ENCODE data around the gene ZBED3. TPM values are rescaled to one million over a fixed set of nuclear protein-coding genes. Genes with fewer than 3 reads are reported as not detected.

ZBED3 gene
- total RNA-seq, 1 experiment from 2014 or later = 38.8 TPM

- TF ChIP-seq, protein P1, sequence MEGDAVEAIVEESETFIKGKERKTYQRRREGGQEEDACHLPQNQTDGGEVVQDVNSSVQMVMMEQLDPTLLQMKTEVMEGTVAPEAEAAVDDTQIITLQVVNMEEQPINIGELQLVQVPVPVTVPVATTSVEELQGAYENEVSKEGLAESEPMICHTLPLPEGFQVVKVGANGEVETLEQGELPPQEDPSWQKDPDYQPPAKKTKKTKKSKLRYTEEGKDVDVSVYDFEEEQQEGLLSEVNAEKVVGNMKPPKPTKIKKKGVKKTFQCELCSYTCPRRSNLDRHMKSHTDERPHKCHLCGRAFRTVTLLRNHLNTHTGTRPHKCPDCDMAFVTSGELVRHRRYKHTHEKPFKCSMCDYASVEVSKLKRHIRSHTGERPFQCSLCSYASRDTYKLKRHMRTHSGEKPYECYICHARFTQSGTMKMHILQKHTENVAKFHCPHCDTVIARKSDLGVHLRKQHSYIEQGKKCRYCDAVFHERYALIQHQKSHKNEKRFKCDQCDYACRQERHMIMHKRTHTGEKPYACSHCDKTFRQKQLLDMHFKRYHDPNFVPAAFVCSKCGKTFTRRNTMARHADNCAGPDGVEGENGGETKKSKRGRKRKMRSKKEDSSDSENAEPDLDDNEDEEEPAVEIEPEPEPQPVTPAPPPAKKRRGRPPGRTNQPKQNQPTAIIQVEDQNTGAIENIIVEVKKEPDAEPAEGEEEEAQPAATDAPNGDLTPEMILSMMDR (IDR thresholded peaks at IDR 0.05; ENCODE audit: insufficient read depth in 1 of 2, low read depth in 1 of 2, low read length in 1 of 2, severe bottlenecking in 1 of 2, unreplicated experiment in 1 of 2) = no peak
- no peak for DNase-seq
- 0 out of 2 replicates have a peak, but pooled peaks cover 9% of the 10 kb centered on the region for H3K4me1 ChIP-seq
- no peaks in the 10 kb centered on the region for H3K27me3 ChIP-seq (replicated peaks; ENCODE audit: control insufficient read depth, insufficient read depth, low read length)
- Mint-ChIP-seq H3K27me3 (ENCODE audit: insufficient read depth, unreplicated experiment) (no peaks in the 10 kb centered on the region), H3K9me3 (ENCODE audit: unreplicated experiment) (peaks cover 12% of the 10 kb centered on the region), H3K4me3 (ENCODE audit: unreplicated experiment) (no peak overlapping the region), H3K27ac (ENCODE audit: unreplicated experiment) (no peak overlapping the region), H3K36me3 (ENCODE audit: insufficient read depth, unreplicated experiment) (peaks cover 26% of the 10 kb centered on the region), H3K4me1 (ENCODE audit: low read depth, unreplicated experiment) (no peaks in the 10 kb centered on the region)
- ChIA-PET POLR2A (no interaction called here), CTCF (no interaction called here)
- H3K9me3 ChIP-seq = peaks cover 12% of the 10 kb centered on the region
- intact Hi-C loops (cut with micrococcal nuclease; ENCODE audit: unreplicated experiment) = loop anchor here (5.0 kb wide), 3 partner anchors 39 to 426 kb away; no protein-coding TSS in a partner anchor
- no TSS peak for BruUV-seq (replicated peaks)
- no peak overlapping the region for H3K4me3 ChIP-seq (ENCODE audit: low read depth, low read length)
- no peaks in the 10 kb centered on the region for H3K36me3 ChIP-seq (ENCODE audit: control insufficient read depth, insufficient read depth, low read length)
These were observed 53.7 kb downstream of the ZBED3 start for GRCh38 chr5:77033338-77033737.

DNA sequence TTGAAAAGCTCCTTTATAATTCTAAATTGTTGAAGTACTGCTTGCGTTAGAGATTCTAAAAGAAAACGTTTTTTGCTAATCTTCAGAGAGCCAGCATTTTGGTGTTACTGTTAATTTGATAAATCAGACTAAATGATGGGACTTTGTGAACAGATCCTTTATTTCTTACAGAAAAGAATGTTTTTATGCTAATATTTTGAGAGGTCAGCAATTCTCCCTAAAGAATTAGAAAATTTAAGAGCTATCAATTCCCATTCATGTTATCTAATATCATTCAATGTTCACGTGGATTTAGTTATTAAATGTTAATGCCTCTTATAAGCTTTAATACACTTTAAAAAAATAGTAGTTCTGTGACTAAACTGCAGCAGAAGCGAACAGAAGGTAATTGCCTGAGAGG lies 54.5 kb downstream of the ZBED3 start:
- CTCF ChIA-PET = no interaction called here
- no peaks in the 10 kb centered on the region for H3K27me3 ChIP-seq (replicated peaks; ENCODE audit: control insufficient read depth, insufficient read depth, low read length)
- 0 out of 2 replicates have a peak, but pooled peaks cover 9% of the 10 kb centered on the region for H3K4me1 ChIP-seq
- no peak overlapping the region for H3K4me3 ChIP-seq (ENCODE audit: low read depth, low read length)
- H3K4me3 Mint-ChIP-seq (ENCODE audit: unreplicated experiment) = no peak overlapping the region
- peaks cover 19% of the 10 kb centered on the region for H3K9me3 Mint-ChIP-seq (ENCODE audit: unreplicated experiment)
- POLR2A ChIA-PET = no interaction called here
- intact Hi-C loops (cut with micrococcal nuclease; ENCODE audit: unreplicated experiment) = loop anchor here (5.0 kb wide), 3 partner anchors 40 to 425 kb away; no protein-coding TSS in a partner anchor
- BruUV-seq (replicated peaks) = no TSS peak
- no peaks in the 10 kb centered on the region for H3K27me3 Mint-ChIP-seq (ENCODE audit: insufficient read depth, unreplicated experiment)
- no peak for DNase-seq
- H3K9me3 ChIP-seq = peaks cover 12% of the 10 kb centered on the region
- H3K4me1 Mint-ChIP-seq (ENCODE audit: low read depth, unreplicated experiment) = no peaks in the 10 kb centered on the region
- no peaks in the 10 kb centered on the region for H3K36me3 ChIP-seq (ENCODE audit: control insufficient read depth, insufficient read depth, low read length)
- TF ChIP-seq, protein P1 (IDR thresholded peaks at IDR 0.05; ENCODE audit: insufficient read depth in 1 of 2, low read depth in 1 of 2, low read length in 1 of 2, severe bottlenecking in 1 of 2, unreplicated experiment in 1 of 2) = no peak
- H3K36me3 Mint-ChIP-seq (ENCODE audit: insufficient read depth, unreplicated experiment) = peaks cover 25% of the 10 kb centered on the region
- H3K27ac Mint-ChIP-seq (ENCODE audit: unreplicated experiment) = no peak overlapping the region

GRCh38 chr5:77031891-77032290 lies 55.2 kb downstream of the ZBED3 start:
- CTCF ChIA-PET = no interaction called here
- no peaks in the 10 kb centered on the region for H3K27me3 Mint-ChIP-seq (ENCODE audit: insufficient read depth, unreplicated experiment)
- H3K27ac Mint-ChIP-seq (ENCODE audit: unreplicated experiment) = no peak overlapping the region
- 0 out of 2 replicates have a peak, but pooled peaks cover 9% of the 10 kb centered on the region for H3K4me1 ChIP-seq
- TF ChIP-seq, protein P1 (IDR thresholded peaks at IDR 0.05; ENCODE audit: insufficient read depth in 1 of 2, low read depth in 1 of 2, low read length in 1 of 2, severe bottlenecking in 1 of 2, unreplicated experiment in 1 of 2) = no peak
- intact Hi-C loops (cut with micrococcal nuclease; ENCODE audit: unreplicated experiment) = loop anchor here (5.0 kb wide), 3 partner anchors 40 to 425 kb away; no protein-coding TSS in a partner anchor
- peak overlapping the region; percentile 88 for H3K4me3 Mint-ChIP-seq (ENCODE audit: unreplicated experiment)
- peaks cover 12% of the 10 kb centered on the region for H3K9me3 ChIP-seq
- no peak overlapping the region for H3K4me3 ChIP-seq (ENCODE audit: low read depth, low read length)
- no TSS peak for BruUV-seq (replicated peaks)
- POLR2A ChIA-PET = no interaction called here
- no peaks in the 10 kb centered on the region for H3K4me1 Mint-ChIP-seq (ENCODE audit: low read depth, unreplicated experiment)
- H3K27me3 ChIP-seq (replicated peaks; ENCODE audit: control insufficient read depth, insufficient read depth, low read length) = no peaks in the 10 kb centered on the region
- H3K36me3 ChIP-seq (ENCODE audit: control insufficient read depth, insufficient read depth, low read length) = no peaks in the 10 kb centered on the region
- peaks cover 20% of the 10 kb centered on the region for H3K36me3 Mint-ChIP-seq (ENCODE audit: insufficient read depth, unreplicated experiment)
- H3K9me3 Mint-ChIP-seq (ENCODE audit: unreplicated experiment) = peaks cover 22% of the 10 kb centered on the region
- DNase-seq = no peak

All from Caco-2 (cell line).